CD8-positive, alpha-beta memory T cell (primary cell): ENCODE data around the gene ZNF672. TPM values are rescaled to one million over a fixed set of nuclear protein-coding genes. Genes with fewer than 3 reads are reported as not detected.

ENCODE experiments used
- CTCF ChIA-PET: fragments of 350-600 bp; sonication (Branson Sonifier 250); formaldehyde crosslinking; loops from one replicate; lab custom pipeline; 2021; ENCODE audit warnings: antibody characterized with exemption; lab: Charles Lee
- POLR2A ChIA-PET: fragments of 350-600 bp; sonication (Branson Sonifier 250); formaldehyde crosslinking; loops from one replicate; lab custom pipeline; 2021; ENCODE audit warnings: antibody characterized with exemption; lab: Charles Lee
- DNase-seq, 5 donors: peaks; one replicate each; pipeline versions ENCODE4 v3.0.0 to v3.0.0-alpha.2; 2020 to 2022; ENCODE audit warnings: mixed read lengths in 1 of 5
- H3K27ac ChIP-seq: one replicate; pipeline ENCODE4 v1.7.0; 2013; ENCODE audit warnings: low read depth, mild to moderate bottlenecking, low read length, moderate library complexity
- H3K27me3 ChIP-seq: 2 replicates; pipeline ENCODE4 v1.7.0; 2013; ENCODE audit warnings: low read length, mild to moderate bottlenecking; ENCODE audit not compliant: insufficient read depth, poor library complexity, severe bottlenecking
- H3K36me3 ChIP-seq: 2 replicates; pipeline ENCODE4 v1.7.0; 2013; ENCODE audit warnings: mild to moderate bottlenecking, low read length, moderate library complexity; ENCODE audit not compliant: insufficient read depth
- H3K4me1 ChIP-seq: 2 replicates; pipeline ENCODE4 v1.7.0; 2013; ENCODE audit warnings: mild to moderate bottlenecking, low read length, moderate library complexity; ENCODE audit not compliant: insufficient read depth
- H3K4me3 ChIP-seq: 2 replicates; pipeline ENCODE4 v1.7.0; 2013; ENCODE audit warnings: mild to moderate bottlenecking, low read length
- H3K9me3 ChIP-seq: 2 replicates; pipeline ENCODE4 v1.7.0; 2013; ENCODE audit warnings: mild to moderate bottlenecking, low read length
- H3K27ac Mint-ChIP-seq, 8 donors: one replicate each; pipeline ENCODE4 v1.8.0; 2020 to 2021; ENCODE audit warnings: mixed read lengths in 8 of 8, mild to moderate bottlenecking in 6 of 8, inconsistent platforms in 3 of 8, moderate library complexity in 3 of 8
- H3K27me3 Mint-ChIP-seq, 2 donors: one replicate each; pipeline ENCODE4 v1.8.0; 2020 to 2021; ENCODE audit warnings: mixed read lengths in 2 of 2, mild to moderate bottlenecking in 1 of 2, moderate library complexity in 1 of 2
- H3K36me3 Mint-ChIP-seq, 3 donors: one replicate each; pipeline ENCODE4 v1.8.0; 2020 to 2021; ENCODE audit warnings: mixed read lengths in 3 of 3, inconsistent platforms in 1 of 3, mild to moderate bottlenecking in 1 of 3
- H3K4me1 Mint-ChIP-seq, 3 donors: one replicate each; pipeline ENCODE4 v1.8.0; 2020 to 2021; ENCODE audit warnings: mixed read lengths in 3 of 3, inconsistent platforms in 1 of 3, mild to moderate bottlenecking in 1 of 3
- H3K4me3 Mint-ChIP-seq, 7 donors: one replicate each; pipeline ENCODE4 v1.8.0; 2020 to 2021; ENCODE audit warnings: mixed read lengths in 7 of 7, mild to moderate bottlenecking in 6 of 7, moderate library complexity in 4 of 7, inconsistent platforms in 2 of 7
- H3K9me3 Mint-ChIP-seq, 5 donors: one replicate each; pipeline ENCODE4 v1.8.0; 2020 to 2022; ENCODE audit warnings: mixed read lengths in 5 of 5, mild to moderate bottlenecking in 3 of 5, moderate library complexity in 2 of 5, inconsistent platforms in 1 of 5
- polyA plus RNA-seq: library from polyadenylated mRNA; unstranded; fragments of 300-500 nt; fragmentation: Illumina TruSeq; gene quantifications from one replicate; pipeline ENCODE4 v1.2.3, GENCODE V29; 2021
- total RNA-seq, 2 experiments: library from RNA; stranded (reverse); gene quantifications; one replicate each; pipeline ENCODE4 v1.2.3, GENCODE V29; 2021

The ZNF672 gene
- total and polyA plus RNA-seq, 3 experiments from 2014 or later: 29.6 to 55.2 (median 52.1) TPM

DNA sequence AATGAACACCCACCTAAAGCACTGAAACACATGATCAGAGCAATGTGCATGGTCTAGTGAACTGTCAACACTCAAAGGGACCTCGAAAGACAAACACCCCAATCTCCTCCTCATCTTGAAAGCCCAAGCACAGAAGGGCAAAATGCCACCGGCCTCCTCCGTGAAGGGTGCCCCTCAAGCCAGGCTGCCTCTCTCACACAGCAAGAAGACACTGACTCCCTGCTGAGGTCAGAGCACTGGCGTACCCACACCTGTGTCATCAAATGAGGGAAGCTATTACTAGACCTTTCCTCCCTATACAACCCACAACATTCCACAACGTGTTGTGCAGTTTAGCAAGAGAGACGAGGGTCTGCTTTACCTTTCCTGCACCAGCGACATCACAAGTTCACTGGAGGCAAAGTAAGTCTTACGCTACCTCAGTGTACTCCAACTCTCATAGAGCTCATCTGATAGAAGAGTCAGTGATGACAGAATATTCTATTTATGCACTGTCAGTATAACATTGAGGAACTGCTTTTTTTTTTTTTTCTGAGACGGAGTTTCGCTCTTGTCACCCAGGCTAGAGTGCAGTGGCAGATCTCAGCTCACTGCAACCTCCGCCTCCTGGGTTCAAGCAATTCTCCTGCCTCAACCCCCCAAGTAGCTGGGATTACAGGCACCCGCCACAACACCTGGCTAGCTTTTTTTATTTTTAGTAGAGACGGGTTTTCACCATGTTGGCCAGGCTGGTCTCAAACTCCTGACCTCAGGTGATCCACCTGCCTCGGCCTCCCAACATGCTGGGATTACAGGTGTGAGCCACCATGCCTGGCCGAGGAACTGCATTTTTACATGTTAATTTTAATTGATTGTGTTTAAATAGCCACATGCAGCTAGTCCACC lies 15.6 kb upstream of the ZNF672 start:
- no peak overlapping the region for H3K27ac ChIP-seq
- no peaks in the 10 kb centered on the region for H3K27me3 ChIP-seq
- CTCF ChIA-PET: interaction anchor here (1.2 kb wide), 1 partner anchor 16 kb away, joined by 3 read pairs; no protein-coding TSS in a partner anchor
- Mint-ChIP-seq H3K4me3 (peak overlapping the region; percentile 32 to 97 (median 89)), H3K4me1 (peaks cover 74 to 94% (median 85%) of the 10 kb centered on the region in 3 donors), H3K36me3 (peaks cover 0 to 71% (median 12%) of the 10 kb centered on the region in 3 donors), H3K27ac (peak overlapping the region in 4 of 8 donors; percentile 1 to 68 (median 40)), H3K9me3 (no peaks in the 10 kb centered on the region), H3K27me3 (peaks cover 0 to 3% of the 10 kb centered on the region in 2 donors)
- POLR2A ChIA-PET: no interaction called here
- peak in 1 of 5 donors; percentile 13 for DNase-seq
- H3K4me3 ChIP-seq: no peak overlapping the region
- H3K36me3 ChIP-seq: peaks cover 9% of the 10 kb centered on the region
- H3K4me1 ChIP-seq: peaks cover 80% of the 10 kb centered on the region
- H3K9me3 ChIP-seq: no peaks in the 10 kb centered on the region

DNA sequence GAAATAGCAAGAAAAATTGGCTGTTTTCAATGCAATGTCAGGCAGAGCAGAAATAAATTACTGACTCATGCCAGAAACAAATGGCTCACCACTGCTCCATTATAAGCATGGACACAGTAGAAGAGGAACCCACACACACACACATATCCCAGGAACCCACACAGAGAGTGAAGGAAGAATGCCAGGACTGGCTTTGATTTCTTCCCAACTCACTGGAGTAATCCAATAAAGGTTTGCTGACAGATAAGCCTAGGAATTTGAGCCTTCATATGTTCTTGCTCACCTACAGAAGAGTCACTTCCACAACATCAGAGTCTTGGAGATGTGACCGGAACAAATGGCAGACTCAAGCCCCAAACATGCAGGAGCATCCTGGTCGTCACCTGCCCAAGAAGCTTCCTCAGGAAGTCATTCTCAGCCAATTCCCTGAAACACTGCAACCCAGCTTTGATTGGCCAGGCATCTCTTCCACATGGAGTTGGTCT lies 14.5 kb upstream of the ZNF672 start:
- POLR2A ChIA-PET: no interaction called here
- CTCF ChIA-PET: interaction anchor here (1.2 kb wide), 1 partner anchor 17 kb away, joined by 3 read pairs; no protein-coding TSS in a partner anchor

DNA sequence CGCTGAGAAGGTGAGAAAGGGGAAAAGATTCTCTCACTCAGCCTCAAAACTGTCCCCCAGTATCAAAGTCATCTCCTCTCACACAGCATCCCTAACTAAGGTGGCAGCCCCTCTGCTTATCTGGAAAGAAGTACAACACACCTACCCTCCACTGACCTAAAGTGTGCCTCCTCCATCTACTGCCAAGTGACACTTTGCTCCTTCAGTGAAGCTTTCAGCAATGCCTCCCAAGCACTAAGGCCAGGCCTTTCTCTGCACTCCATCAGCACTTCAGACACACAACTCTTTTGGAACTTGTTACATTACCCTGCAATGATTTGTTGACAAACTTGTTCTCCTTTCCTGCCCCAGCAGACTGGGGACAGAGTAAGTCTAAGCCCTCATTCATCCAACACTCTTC lies 13.7 kb upstream of the ZNF672 start:
- peak in 1 of 5 donors; percentile 4 for DNase-seq
- ChIA-PET CTCF (interaction anchor here (1.6 to 5.1 kb wide), 3 partner anchors 14 to 38 kb away, joined by 4 to 49 read pairs (median 4); partner anchors contain the start of genes ZNF672 and ZNF692), POLR2A (no interaction called here)
- peaks cover 64% of the 10 kb centered on the region for H3K4me1 ChIP-seq
- H3K9me3 ChIP-seq: no peaks in the 10 kb centered on the region
- no peaks in the 10 kb centered on the region for H3K27me3 ChIP-seq
- peak overlapping the region; percentile 98 for H3K4me3 ChIP-seq
- H3K36me3 Mint-ChIP-seq: peaks cover 0 to 59% (median 10%) of the 10 kb centered on the region in 3 donors
- peak overlapping the region; percentile 24 to 100 (median 80) for H3K27ac Mint-ChIP-seq
- peak overlapping the region; percentile 71 to 99 (median 97) for H3K4me3 Mint-ChIP-seq
- H3K36me3 ChIP-seq: peaks cover 9% of the 10 kb centered on the region
- no peak overlapping the region for H3K27ac ChIP-seq
- H3K4me1 Mint-ChIP-seq: peaks cover 64 to 79% (median 76%) of the 10 kb centered on the region in 3 donors
- H3K9me3 Mint-ChIP-seq: no peaks in the 10 kb centered on the region
- H3K27me3 Mint-ChIP-seq: peaks cover 0 to 3% of the 10 kb centered on the region in 2 donors

More for the DNA sequence above, 14.5 kb upstream of the ZNF672 start:
- Histone ChIP-seq H3K9me3 (no peaks in the 10 kb centered on the region), H3K27me3 (no peaks in the 10 kb centered on the region), H3K27ac (no peak overlapping the region), H3K36me3 (peaks cover 9% of the 10 kb centered on the region), H3K4me3 (peak overlapping the region; percentile 36), H3K4me1 (peaks cover 71% of the 10 kb centered on the region)
- peaks cover 0 to 3% of the 10 kb centered on the region in 2 donors for H3K27me3 Mint-ChIP-seq
- peak overlapping the region; percentile 71 to 99 (median 97) for H3K4me3 Mint-ChIP-seq
- peaks cover 0 to 65% (median 12%) of the 10 kb centered on the region in 3 donors for H3K36me3 Mint-ChIP-seq
- peak overlapping the region in 6 of 8 donors; percentile 78 to 100 (median 90) for H3K27ac Mint-ChIP-seq
- DNase-seq: peak in 1 of 5 donors; percentile 16
- no peaks in the 10 kb centered on the region for H3K9me3 Mint-ChIP-seq
- H3K4me1 Mint-ChIP-seq: peaks cover 69 to 87% (median 83%) of the 10 kb centered on the region in 3 donors

DNA sequence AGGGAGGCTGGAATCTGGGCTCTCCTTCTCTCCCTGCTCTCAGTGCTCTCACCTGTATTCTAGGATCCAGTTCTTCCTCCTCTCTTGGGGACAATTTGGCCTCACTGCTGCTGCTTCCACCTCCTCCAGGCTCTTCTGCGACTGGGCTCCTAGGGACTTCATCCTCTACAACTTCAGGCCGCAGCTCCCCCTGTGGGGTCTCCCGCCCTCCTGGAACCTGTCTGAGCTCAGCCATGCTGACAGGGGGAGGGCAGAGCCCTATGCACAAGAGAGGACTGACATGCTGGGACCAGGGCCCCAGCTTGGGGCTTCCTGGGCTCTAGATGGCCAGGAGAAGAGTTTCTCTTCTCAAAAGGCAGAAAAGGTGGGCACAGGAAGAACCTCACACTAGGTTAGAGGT lies 13.3 kb upstream of the ZNF672 start:
- Histone ChIP-seq H3K27me3 (no peaks in the 10 kb centered on the region), H3K36me3 (peaks cover 9% of the 10 kb centered on the region), H3K27ac (peak overlapping the region; percentile 97), H3K4me1 (peaks cover 61% of the 10 kb centered on the region), H3K4me3 (peak overlapping the region; percentile 98), H3K9me3 (no peaks in the 10 kb centered on the region)
- Mint-ChIP-seq H3K4me3 (peak overlapping the region; percentile 89 to 99 (median 97)), H3K27me3 (peaks cover 0 to 3% of the 10 kb centered on the region in 2 donors), H3K36me3 (peaks cover 0 to 59% (median 10%) of the 10 kb centered on the region in 3 donors), H3K27ac (peak overlapping the region; percentile 24 to 100 (median 96)), H3K4me1 (peaks cover 60 to 75% (median 73%) of the 10 kb centered on the region in 3 donors), H3K9me3 (no peaks in the 10 kb centered on the region)
- POLR2A ChIA-PET: interaction anchor here (4.5 kb wide), 1 partner anchor 13 kb away, joined by 31 read pairs; the partner anchor contains the start of gene ZNF672
- CTCF ChIA-PET: interaction anchor here (1.6 to 5.1 kb wide), 5 partner anchors 13 to 49 kb away, joined by 4 to 49 read pairs (median 6); partner anchors contain the start of genes ZNF672 and ZNF692
- DNase-seq: peak in 1 of 5 donors; percentile 35

DNA sequence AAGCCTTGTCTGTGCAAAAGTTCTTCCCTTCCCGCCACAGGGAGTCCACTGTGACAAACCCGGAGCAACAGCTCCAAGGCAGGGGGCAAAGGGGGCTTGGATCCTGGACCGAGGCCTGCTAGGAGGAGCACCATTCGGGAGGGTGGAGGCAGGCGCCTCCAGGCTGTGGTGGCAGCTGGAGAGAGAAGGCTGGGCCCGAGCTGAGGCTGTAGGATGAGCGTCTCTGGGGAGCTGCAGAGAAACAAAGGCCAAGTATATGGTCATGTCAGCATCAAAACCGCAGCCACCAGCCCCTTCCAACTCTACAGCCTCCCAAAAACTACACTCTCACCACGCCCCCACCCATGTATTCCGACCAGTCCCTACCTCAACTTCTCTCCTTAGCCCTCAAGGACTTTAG lies 12.9 kb upstream of the ZNF672 start:
- Histone ChIP-seq H3K36me3 (peaks cover 9% of the 10 kb centered on the region), H3K4me1 (peaks cover 58% of the 10 kb centered on the region)

DNA sequence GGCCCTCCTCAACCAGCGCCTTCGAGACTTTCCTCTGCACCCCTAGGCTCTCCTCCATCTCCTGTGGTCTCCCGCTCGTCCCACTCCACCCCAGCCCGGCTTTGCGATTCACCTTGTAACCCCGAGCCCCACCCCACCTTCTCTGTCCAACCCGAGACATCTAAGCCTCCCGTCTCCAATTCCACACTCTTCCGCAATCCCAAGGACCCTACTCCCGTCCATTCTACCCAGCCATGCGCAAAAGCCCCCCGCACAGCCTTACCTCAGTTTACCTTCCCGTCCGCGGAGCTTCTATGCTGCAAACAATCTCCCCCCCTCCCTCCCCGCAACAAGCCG lies 12.5 kb upstream of the ZNF672 start:
- no peaks in the 10 kb centered on the region for H3K9me3 ChIP-seq
- Mint-ChIP-seq H3K4me3 (peak overlapping the region; percentile 89 to 99 (median 97)), H3K4me1 (peaks cover 54 to 67% (median 66%) of the 10 kb centered on the region in 3 donors), H3K27me3 (peaks cover 0 to 3% of the 10 kb centered on the region in 2 donors), H3K9me3 (no peaks in the 10 kb centered on the region), H3K36me3 (peaks cover 0 to 52% (median 6%) of the 10 kb centered on the region in 3 donors), H3K27ac (peak overlapping the region; percentile 92 to 100 (median 99))
- peak overlapping the region; percentile 98 for H3K4me3 ChIP-seq
- POLR2A ChIA-PET: interaction anchor here (0.9 to 4.5 kb wide), 4 partner anchors 12 to 49 kb away, joined by 3 to 31 read pairs (median 10); partner anchors contain the start of genes ZNF672 and ZNF692
- peak overlapping the region; percentile 97 for H3K27ac ChIP-seq
- no peaks in the 10 kb centered on the region for H3K27me3 ChIP-seq
- CTCF ChIA-PET: interaction anchor here (0.8 to 5.1 kb wide), 13 partner anchors 12 to 101 kb away, joined by 3 to 49 read pairs (median 4); partner anchors contain the start of genes ZNF672 and ZNF692
- no peak for DNase-seq
- peaks cover 56% of the 10 kb centered on the region for H3K4me1 ChIP-seq
- peaks cover 9% of the 10 kb centered on the region for H3K36me3 ChIP-seq

More for the DNA sequence above, 12.9 kb upstream of the ZNF672 start:
- peak overlapping the region; percentile 92 to 100 (median 99) for H3K27ac Mint-ChIP-seq
- peaks cover 0 to 3% of the 10 kb centered on the region in 2 donors for H3K27me3 Mint-ChIP-seq
- H3K27ac ChIP-seq: peak overlapping the region; percentile 97
- ChIA-PET CTCF (interaction anchor here (1.6 to 5.1 kb wide), 5 partner anchors 13 to 48 kb away, joined by 4 to 49 read pairs (median 6); partner anchors contain the start of genes ZNF672 and ZNF692), POLR2A (interaction anchor here (1.1 to 4.5 kb wide), 3 partner anchors 13 to 48 kb away, joined by 7 to 31 read pairs (median 13); partner anchors contain the start of genes ZNF672 and ZNF692)
- peak overlapping the region; percentile 89 to 99 (median 97) for H3K4me3 Mint-ChIP-seq
- no peaks in the 10 kb centered on the region for H3K9me3 Mint-ChIP-seq
- peaks cover 0 to 56% (median 8%) of the 10 kb centered on the region in 3 donors for H3K36me3 Mint-ChIP-seq
- H3K4me3 ChIP-seq: peak overlapping the region; percentile 98
- no peaks in the 10 kb centered on the region for H3K27me3 ChIP-seq
- H3K9me3 ChIP-seq: no peaks in the 10 kb centered on the region
- DNase-seq: peak in 1 of 5 donors; percentile 44
- peaks cover 58 to 71% (median 70%) of the 10 kb centered on the region in 3 donors for H3K4me1 Mint-ChIP-seq
